Activated T-cell treated with anti-CD3 and anti-CD28 coated beads, Interleukin-2, amount 50 U/mL, for 24 hours (primary cell): ENCODE data around the gene FADD.

ENCODE experiments used
- DNase-seq: peaks from one replicate; pipeline ENCODE4 v3.0.0-alpha.2; 2020
- H3K27ac Mint-ChIP-seq: 2 replicates; pipeline ENCODE4 v1.8.0; 2020; ENCODE audit warnings: mild to moderate bottlenecking, mixed read lengths
- H3K27me3 Mint-ChIP-seq: 2 replicates; pipeline ENCODE4 v1.8.0; 2020; ENCODE audit warnings: mixed read lengths
- H3K36me3 Mint-ChIP-seq: 2 replicates; pipeline ENCODE4 v1.8.0; 2020; ENCODE audit warnings: low read depth, mixed read lengths
- H3K4me1 Mint-ChIP-seq: 2 replicates; pipeline ENCODE4 v1.8.0; 2020; ENCODE audit warnings: low read depth, mixed read lengths
- H3K4me3 Mint-ChIP-seq: 2 replicates; pipeline ENCODE4 v1.8.0; 2020; ENCODE audit warnings: mild to moderate bottlenecking, moderate library complexity, mixed read lengths
- H3K9me3 Mint-ChIP-seq: 2 replicates; pipeline ENCODE4 v1.8.0; 2020; ENCODE audit warnings: mixed read lengths

The FADD gene

GRCh38 chr11:70251659-70252321, 48.7 kb downstream of the FADD start:
- no peaks in the 10 kb centered on the region for H3K36me3 Mint-ChIP-seq
- no peak overlapping the region for H3K27ac Mint-ChIP-seq
- H3K4me1 Mint-ChIP-seq = peaks cover 7% of the 10 kb centered on the region
- peaks cover 3% of the 10 kb centered on the region for H3K9me3 Mint-ChIP-seq
- H3K27me3 Mint-ChIP-seq = no peaks in the 10 kb centered on the region
- DNase-seq = no peak
- no peak overlapping the region for H3K4me3 Mint-ChIP-seq

- H3K36me3 Mint-ChIP-seq = no peaks in the 10 kb centered on the region
- H3K9me3 Mint-ChIP-seq = no peaks in the 10 kb centered on the region
- no peaks in the 10 kb centered on the region for H3K27me3 Mint-ChIP-seq
- DNase-seq = no peak
- no peak overlapping the region for H3K27ac Mint-ChIP-seq
- H3K4me3 Mint-ChIP-seq = no peak overlapping the region
- no peaks in the 10 kb centered on the region for H3K4me1 Mint-ChIP-seq
Measured at GRCh38 chr11:70252844-70253243, 49.7 kb downstream of the FADD start.

DNA sequence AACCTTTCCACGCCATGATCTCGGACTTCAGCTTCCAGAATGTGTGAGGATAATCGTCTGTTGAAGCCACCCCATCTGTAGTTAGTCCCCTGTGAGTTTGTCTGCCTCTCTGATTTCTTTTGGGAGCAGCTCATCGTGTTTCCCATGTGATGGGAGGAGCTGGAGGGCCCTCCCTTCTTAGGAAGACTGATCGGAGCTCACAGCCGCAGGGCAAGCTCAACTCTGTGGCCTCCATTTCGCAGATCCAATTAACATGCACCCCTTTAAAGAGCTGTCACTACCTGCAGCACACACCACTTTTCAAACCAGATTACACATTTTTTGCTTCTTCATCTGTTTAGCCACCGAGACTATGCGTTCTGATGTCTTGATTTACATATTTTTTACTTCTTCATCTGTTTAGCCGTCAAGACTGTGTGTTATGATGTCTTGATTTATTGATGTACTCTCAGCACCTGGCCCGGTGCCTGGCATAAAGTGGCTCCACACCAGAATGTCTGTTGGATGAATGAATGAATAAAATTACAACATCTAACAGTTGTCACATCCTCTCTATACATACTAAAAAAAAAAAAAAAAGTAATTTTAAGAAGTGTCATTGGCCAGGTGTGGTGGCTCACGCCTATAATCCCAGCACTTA, 52.5 kb downstream of the FADD start:
- no peak for DNase-seq
- H3K36me3 Mint-ChIP-seq = no peaks in the 10 kb centered on the region
- H3K4me1 Mint-ChIP-seq = no peaks in the 10 kb centered on the region
- H3K27ac Mint-ChIP-seq = no peak overlapping the region
- no peaks in the 10 kb centered on the region for H3K27me3 Mint-ChIP-seq
- no peak overlapping the region for H3K4me3 Mint-ChIP-seq
- H3K9me3 Mint-ChIP-seq = no peaks in the 10 kb centered on the region
